ENCODE measurements around the gene MAS1L.
A peak's percentile ranks its signal among the peaks of the same experiment; 100 is the strongest.

Gene MAS1L

GRCh38 chr6:29516108-29516507, 28.4 kb upstream of the MAS1L start:
- Histone ChIP-seq H3K9me3 (ENCODE audit: low read length) (no peaks in the 10 kb centered on the region), H3K4me3 (ENCODE audit: low read depth, low read length, poor library complexity, severe bottlenecking) (no peak overlapping the region), H3K4me1 (ENCODE audit: insufficient read depth, low read length, severe bottlenecking) (no peaks in the 10 kb centered on the region), H3K27me3 (ENCODE audit: insufficient read depth, low read length) (no peaks in the 10 kb centered on the region), H3K27ac (ENCODE audit: low read depth, low read length, poor library complexity, severe bottlenecking) (no peak overlapping the region), H2AFZ (ENCODE audit: low read length) (no peak overlapping the region), H3K79me2 (ENCODE audit: insufficient read depth, low read length) (no peaks in the 10 kb centered on the region), H4K20me1 (ENCODE audit: insufficient read depth, low read length) (no peaks in the 10 kb centered on the region), H3K9ac (ENCODE audit: low read length) (no peak overlapping the region), H3K36me3 (ENCODE audit: insufficient read depth, low read length) (no peaks in the 10 kb centered on the region), H3K4me2 (ENCODE audit: low read length) (no peak overlapping the region), H3K9me2 (ENCODE audit: low read depth, low read length) (no peaks in the 10 kb centered on the region), H3F3A (ENCODE audit: insufficient read depth, low read length) (no peaks in the 10 kb centered on the region)
- TF ChIP-seq, protein P1, sequence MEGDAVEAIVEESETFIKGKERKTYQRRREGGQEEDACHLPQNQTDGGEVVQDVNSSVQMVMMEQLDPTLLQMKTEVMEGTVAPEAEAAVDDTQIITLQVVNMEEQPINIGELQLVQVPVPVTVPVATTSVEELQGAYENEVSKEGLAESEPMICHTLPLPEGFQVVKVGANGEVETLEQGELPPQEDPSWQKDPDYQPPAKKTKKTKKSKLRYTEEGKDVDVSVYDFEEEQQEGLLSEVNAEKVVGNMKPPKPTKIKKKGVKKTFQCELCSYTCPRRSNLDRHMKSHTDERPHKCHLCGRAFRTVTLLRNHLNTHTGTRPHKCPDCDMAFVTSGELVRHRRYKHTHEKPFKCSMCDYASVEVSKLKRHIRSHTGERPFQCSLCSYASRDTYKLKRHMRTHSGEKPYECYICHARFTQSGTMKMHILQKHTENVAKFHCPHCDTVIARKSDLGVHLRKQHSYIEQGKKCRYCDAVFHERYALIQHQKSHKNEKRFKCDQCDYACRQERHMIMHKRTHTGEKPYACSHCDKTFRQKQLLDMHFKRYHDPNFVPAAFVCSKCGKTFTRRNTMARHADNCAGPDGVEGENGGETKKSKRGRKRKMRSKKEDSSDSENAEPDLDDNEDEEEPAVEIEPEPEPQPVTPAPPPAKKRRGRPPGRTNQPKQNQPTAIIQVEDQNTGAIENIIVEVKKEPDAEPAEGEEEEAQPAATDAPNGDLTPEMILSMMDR (IDR thresholded peaks at IDR 0.05; ENCODE audit: low read length) = no peak
- no peak for TF ChIP-seq EZH2 (IDR thresholded peaks at IDR 0.05; ENCODE audit: borderline replicate concordance, low read length)

DNA sequence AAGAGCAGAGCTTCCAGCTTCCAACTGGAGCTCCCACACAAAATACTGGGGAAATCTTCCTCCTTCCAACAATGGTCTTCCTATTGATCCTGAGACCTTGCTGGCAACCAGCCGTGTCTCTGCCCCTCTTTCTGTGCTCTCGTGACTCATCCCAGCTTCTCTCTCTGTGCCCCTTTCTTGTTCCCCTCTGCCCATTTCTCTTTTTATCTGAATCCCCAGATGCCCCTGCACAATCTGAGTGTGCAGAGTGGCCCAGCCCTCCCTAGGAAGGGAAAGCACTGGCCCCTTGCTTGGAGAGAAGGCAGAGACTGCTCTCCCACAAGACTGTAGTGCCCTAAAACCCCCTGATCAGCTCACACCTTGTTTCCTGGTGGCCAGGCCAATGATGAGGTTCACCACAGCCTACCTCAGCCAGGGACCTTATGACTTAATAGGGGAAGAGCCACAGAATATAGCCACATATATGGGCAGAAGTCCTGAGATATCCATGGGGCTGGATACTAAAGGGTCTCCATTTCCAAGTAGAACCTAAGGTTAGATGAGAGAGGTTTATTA, 23.1 kb upstream of the MAS1L start:
- H3K4me1 ChIP-seq (ENCODE audit: insufficient read depth, low read length, severe bottlenecking) = no peaks in the 10 kb centered on the region
- TF ChIP-seq, protein P1 (IDR thresholded peaks at IDR 0.05; ENCODE audit: low read length) = no peak
- TF ChIP-seq EZH2 (IDR thresholded peaks at IDR 0.05; ENCODE audit: borderline replicate concordance, low read length) = no peak
- H4K20me1 ChIP-seq (ENCODE audit: insufficient read depth, low read length) = no peaks in the 10 kb centered on the region
- H3K4me2 ChIP-seq (ENCODE audit: low read length) = no peak overlapping the region
- H3K9me2 ChIP-seq (ENCODE audit: low read depth, low read length) = no peaks in the 10 kb centered on the region
- no peak overlapping the region for H3K9ac ChIP-seq (ENCODE audit: low read length)
- no peak overlapping the region for H3K4me3 ChIP-seq (ENCODE audit: low read depth, low read length, poor library complexity, severe bottlenecking)
- H3K9me3 ChIP-seq (ENCODE audit: low read length) = no peaks in the 10 kb centered on the region
- no peak overlapping the region for H3K27ac ChIP-seq (ENCODE audit: low read depth, low read length, poor library complexity, severe bottlenecking)
- H2AFZ ChIP-seq (ENCODE audit: low read length) = no peak overlapping the region
- no peaks in the 10 kb centered on the region for H3K36me3 ChIP-seq (ENCODE audit: insufficient read depth, low read length)
- H3K27me3 ChIP-seq (ENCODE audit: insufficient read depth, low read length) = no peaks in the 10 kb centered on the region
- no peaks in the 10 kb centered on the region for H3F3A ChIP-seq (ENCODE audit: insufficient read depth, low read length)
- no peaks in the 10 kb centered on the region for H3K79me2 ChIP-seq (ENCODE audit: insufficient read depth, low read length)

GRCh38 chr6:29510202-29510601, 22.4 kb upstream of the MAS1L start:
- Histone ChIP-seq H4K20me1 (ENCODE audit: insufficient read depth, low read length) (no peaks in the 10 kb centered on the region), H3K4me1 (ENCODE audit: insufficient read depth, low read length, severe bottlenecking) (no peaks in the 10 kb centered on the region), H3K79me2 (ENCODE audit: insufficient read depth, low read length) (no peaks in the 10 kb centered on the region), H3K9me2 (ENCODE audit: low read depth, low read length) (no peaks in the 10 kb centered on the region), H3K4me3 (ENCODE audit: low read depth, low read length, poor library complexity, severe bottlenecking) (no peak overlapping the region), H3K27me3 (ENCODE audit: insufficient read depth, low read length) (no peaks in the 10 kb centered on the region), H3F3A (ENCODE audit: insufficient read depth, low read length) (no peaks in the 10 kb centered on the region), H3K9me3 (ENCODE audit: low read length) (no peaks in the 10 kb centered on the region), H3K9ac (ENCODE audit: low read length) (no peak overlapping the region), H3K36me3 (ENCODE audit: insufficient read depth, low read length) (no peaks in the 10 kb centered on the region), H3K4me2 (ENCODE audit: low read length) (no peak overlapping the region), H2AFZ (ENCODE audit: low read length) (no peak overlapping the region), H3K27ac (ENCODE audit: low read depth, low read length, poor library complexity, severe bottlenecking) (no peak overlapping the region)
- TF ChIP-seq, protein P1 (IDR thresholded peaks at IDR 0.05; ENCODE audit: low read length) = peak; percentile 24; the same call in 1 of the 2 replicates
- TF ChIP-seq EZH2 (IDR thresholded peaks at IDR 0.05; ENCODE audit: borderline replicate concordance, low read length) = no peak

Data from OCI-LY1 (cell line).